Aorta (tissue), 5 donors: ENCODE measurements around the gene EPGN. TPM values are rescaled to one million over a fixed set of nuclear protein-coding genes. Genes with fewer than 3 reads are reported as not detected.

ENCODE experiments used
- ATAC-seq: fragments of 200-7000 bp; cut with Tn5 transposase; one replicate; pipeline ENCODE4 v1.9.1; 2022; ENCODE audit warnings: moderate library complexity; ENCODE audit not compliant: low FRiP score
- DNase-seq, 2 donors: peaks; one replicate each; pipeline ENCODE4 v3.0.0-alpha.2; 2020
- H3K27ac ChIP-seq, 2 donors: one replicate each; pipeline ENCODE4 v1.5.1; 2013; ENCODE audit warnings: low read length in 2 of 2, mild to moderate bottlenecking in 2 of 2, moderate library complexity in 2 of 2, control low read depth in 1 of 2, inconsistent platforms in 1 of 2, low read depth in 1 of 2
- H3K27me3 ChIP-seq, 2 donors: one replicate each; pipeline ENCODE4 v1.6.1; 2013; ENCODE audit warnings: control low read depth in 1 of 2, low read length in 1 of 2, mild to moderate bottlenecking in 1 of 2, moderate library complexity in 1 of 2; ENCODE audit not compliant: insufficient read depth in 2 of 2, control insufficient read depth in 1 of 2
- H3K36me3 ChIP-seq, 2 donors: one replicate each; pipeline ENCODE4 v1.6.1; 2013; ENCODE audit warnings: control low read depth in 1 of 2, low read length in 1 of 2, mild to moderate bottlenecking in 1 of 2; ENCODE audit not compliant: insufficient read depth in 2 of 2, control insufficient read depth in 1 of 2
- H3K4me1 ChIP-seq, 2 donors: one replicate each; pipeline ENCODE4 v1.6.1; 2013; ENCODE audit warnings: low read length in 2 of 2, control low read depth in 1 of 2, mild to moderate bottlenecking in 1 of 2, moderate library complexity in 1 of 2; ENCODE audit not compliant: insufficient read depth in 2 of 2, control insufficient read depth in 1 of 2
- H3K4me3 ChIP-seq, 2 donors: one replicate each; pipeline ENCODE4 v1.5.1; 2013; ENCODE audit warnings: low read length in 2 of 2, control low read depth in 1 of 2, mild to moderate bottlenecking in 1 of 2
- H3K9me3 ChIP-seq: one replicate; pipeline ENCODE4 v1.6.1; 2013; ENCODE audit warnings: mild to moderate bottlenecking, low read length; ENCODE audit not compliant: control insufficient read depth
- WGBS, 2 donors: extraction: QIAGEN DNeasy Blood & Tissue Kit; methylation state at CpG; one replicate each; pipeline ENCODE4 v1.1.7; 2013; 5-methylcytosine and 5-hydroxymethylcytosine counted together
- intact Hi-C, 2 donors: fragments of 100-400 bp; cut with DNase I; formaldehyde crosslinking; loops; one replicate each; pipeline versions ENCODE4 v1.14.2 to v1.15.0; 2022
- polyA plus RNA-seq, 2 donors: library from polyadenylated mRNA; stranded (reverse); fragments of 200-250 nt; gene quantifications; one replicate each; pipeline ENCODE4 v1.2.3, GENCODE V29; 2013
- total RNA-seq, 2 donors: library from RNA; stranded (reverse); fragmentation: NEBNext Ultra II Directional; extraction: Animal tissue kit (Norgen Biotek cat#: 25700); gene quantifications; one replicate each; pipeline ENCODE4 v1.2.1, GENCODE V29; 2021
- donor health status: healthy with polysubstance abuse.
- donor health status: Bipolar disorder and iron deficiency.
- donor health status: DM: no; HTN: no; CAD: no.
- donor health status: DM: no; HTN: no; CAD: no.
- donor health status: DM: yes; HTN: yes; CAD: no.

EPGN gene
- total and polyA plus RNA-seq, 4 donors = 1.6 to 7.1 TPM; not detected in 2

DNA sequence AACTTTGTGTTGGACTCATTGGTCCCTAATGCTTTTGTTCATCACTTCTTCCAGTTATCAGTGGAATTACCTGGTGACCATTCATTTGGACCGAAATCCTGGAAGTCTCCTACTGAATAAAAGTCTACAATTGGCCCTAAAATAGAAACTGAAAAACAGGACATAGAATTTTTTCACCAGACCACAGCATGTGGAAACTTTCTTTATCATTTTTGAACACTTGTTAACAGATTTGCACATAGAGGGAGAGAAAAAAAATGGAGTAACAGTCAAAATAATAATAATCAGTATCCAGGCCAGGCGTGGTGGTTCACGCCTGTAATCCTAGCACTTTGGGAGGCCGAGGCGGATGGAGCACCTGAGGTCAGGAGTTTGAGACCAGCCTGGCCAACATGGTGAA is 7.1 kb downstream of the EPGN start:
- H3K4me1 ChIP-seq = no peaks in the 10 kb centered on the region
- no peaks in the 10 kb centered on the region for H3K36me3 ChIP-seq
- DNase-seq = no peak
- whole genome bisulfite sequencing, 2 donors = 87 to 92% methylated on average over 5 of the region's 5 CpGs
- intact Hi-C loops = no loop called here
- H3K9me3 ChIP-seq = no peaks in the 10 kb centered on the region
- no peak overlapping the region for H3K27ac ChIP-seq
- ATAC-seq = no peak
- H3K27me3 ChIP-seq = no peaks in the 10 kb centered on the region
- H3K4me3 ChIP-seq = no peak overlapping the region

DNA sequence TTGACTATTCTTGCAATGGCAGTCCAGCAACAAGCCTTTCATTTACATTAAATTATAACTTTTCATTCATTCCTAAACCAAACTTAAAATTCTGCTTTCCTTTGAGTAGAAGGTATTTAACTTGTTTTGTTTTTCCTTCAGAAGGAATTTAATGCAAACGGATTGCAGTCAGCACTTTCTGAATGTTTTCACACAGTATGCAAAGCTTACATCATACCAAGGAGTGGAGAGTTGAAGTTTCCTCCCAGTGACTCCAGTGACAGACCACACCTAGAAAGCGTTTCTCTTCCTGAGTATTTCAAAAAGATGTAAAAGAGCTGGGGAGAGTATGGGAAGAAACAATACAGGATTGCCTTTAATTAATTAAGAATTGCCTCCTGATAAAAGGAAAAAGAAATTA is 8.1 kb downstream of the EPGN start:
- no peak for ATAC-seq
- H3K27ac ChIP-seq = no peak overlapping the region
- H3K36me3 ChIP-seq = no peaks in the 10 kb centered on the region
- no peaks in the 10 kb centered on the region for H3K27me3 ChIP-seq
- H3K4me3 ChIP-seq = no peak overlapping the region
- no peaks in the 10 kb centered on the region for H3K4me1 ChIP-seq
- 60 to 61% methylated on average over 2 of the region's 2 CpGs for WGBS, 2 donors
- DNase-seq = no peak
- intact Hi-C loops = no loop called here
- no peaks in the 10 kb centered on the region for H3K9me3 ChIP-seq

DNA sequence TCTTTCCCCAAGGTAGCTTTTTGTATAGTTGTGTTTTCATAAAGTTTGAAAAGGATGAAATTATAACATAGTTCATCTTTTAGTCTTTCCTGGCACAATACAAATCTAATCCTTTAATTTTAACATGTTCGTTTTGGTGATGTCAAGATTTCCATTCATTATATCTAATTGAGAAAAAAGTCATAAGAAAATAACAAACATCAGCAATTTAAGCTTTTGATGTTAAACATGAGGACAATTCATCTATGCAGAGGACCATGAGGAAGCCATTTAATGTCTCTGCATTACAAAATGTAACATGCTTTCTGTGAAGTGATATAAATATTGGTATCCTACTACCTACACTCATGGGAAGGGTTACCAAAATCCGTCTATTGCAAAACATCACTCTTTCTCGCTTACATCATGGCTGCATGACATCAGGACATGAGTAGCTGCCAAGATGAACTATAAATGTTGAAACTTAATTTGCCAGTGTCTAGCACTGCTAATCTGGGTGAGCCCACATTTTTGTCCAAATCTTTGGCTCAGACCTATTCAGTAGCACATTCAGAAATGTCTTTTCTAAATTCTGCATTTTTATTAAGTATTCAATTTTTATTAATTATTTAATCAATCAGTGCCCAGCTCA is 9.5 kb downstream of the EPGN start:
- Histone ChIP-seq H3K27ac (no peak overlapping the region), H3K9me3 (no peaks in the 10 kb centered on the region), H3K4me3 (no peak overlapping the region), H3K27me3 (no peaks in the 10 kb centered on the region), H3K4me1 (no peaks in the 10 kb centered on the region), H3K36me3 (no peaks in the 10 kb centered on the region)
- no peak for ATAC-seq
- intact Hi-C loops = no loop called here
- no peak for DNase-seq
- WGBS, 2 donors = 38 to 41% methylated on average over 3 of the region's 3 CpGs

DNA sequence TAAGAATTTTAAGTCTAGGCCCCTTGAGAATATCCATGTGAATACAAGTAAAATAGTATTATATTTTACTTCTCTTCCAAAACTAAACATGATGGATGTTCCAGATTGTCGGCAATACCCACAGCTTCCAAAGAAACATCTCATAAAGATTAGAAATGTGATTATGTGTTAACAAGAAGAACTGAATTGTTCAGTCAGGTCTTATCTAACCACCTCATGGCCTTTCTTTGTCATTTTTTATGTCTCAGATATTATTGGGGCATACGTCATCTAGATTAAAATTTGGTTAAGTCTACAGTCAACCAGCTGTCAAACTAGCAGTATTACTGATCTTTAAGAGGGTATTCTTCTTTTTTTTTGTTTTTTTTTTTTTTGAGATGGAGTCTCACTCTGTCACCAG is 10.0 kb downstream of the EPGN start:
- H3K36me3 ChIP-seq = no peaks in the 10 kb centered on the region
- H3K4me1 ChIP-seq = no peaks in the 10 kb centered on the region
- no peak for DNase-seq
- no peaks in the 10 kb centered on the region for H3K9me3 ChIP-seq
- 40 to 56% methylated on average over 2 of the region's 2 CpGs for WGBS, 2 donors
- no peaks in the 10 kb centered on the region for H3K27me3 ChIP-seq
- no peak for ATAC-seq
- no peak overlapping the region for H3K27ac ChIP-seq
- no peak overlapping the region for H3K4me3 ChIP-seq
- intact Hi-C loops = no loop called here

DNA sequence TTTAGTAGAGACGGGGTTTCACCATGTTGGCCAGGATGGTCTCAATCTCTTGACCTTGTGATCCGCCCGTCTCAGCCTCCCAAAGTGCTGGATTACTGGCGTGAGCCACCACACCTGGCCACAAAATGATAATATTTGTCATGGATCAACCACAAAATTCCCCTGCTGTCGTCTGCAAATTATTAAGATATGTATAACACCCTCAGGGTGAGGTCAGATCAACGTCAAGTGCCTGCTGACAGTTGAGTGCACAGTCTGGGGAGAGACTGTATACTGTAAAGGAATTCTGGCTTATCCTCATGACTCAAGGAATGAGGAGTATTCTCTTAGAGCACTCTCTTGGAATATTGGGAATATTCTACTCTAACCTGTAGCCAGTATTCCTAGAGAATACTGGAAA is 11.2 kb downstream of the EPGN start:
- Histone ChIP-seq H3K4me3 (no peak overlapping the region), H3K27ac (no peak overlapping the region), H3K36me3 (no peaks in the 10 kb centered on the region), H3K9me3 (no peaks in the 10 kb centered on the region), H3K4me1 (no peaks in the 10 kb centered on the region), H3K27me3 (no peaks in the 10 kb centered on the region)
- intact Hi-C loops = no loop called here
- no peak for ATAC-seq
- 89 to 90% methylated on average over 6 of the region's 6 CpGs for WGBS, 2 donors
- no peak for DNase-seq

DNA sequence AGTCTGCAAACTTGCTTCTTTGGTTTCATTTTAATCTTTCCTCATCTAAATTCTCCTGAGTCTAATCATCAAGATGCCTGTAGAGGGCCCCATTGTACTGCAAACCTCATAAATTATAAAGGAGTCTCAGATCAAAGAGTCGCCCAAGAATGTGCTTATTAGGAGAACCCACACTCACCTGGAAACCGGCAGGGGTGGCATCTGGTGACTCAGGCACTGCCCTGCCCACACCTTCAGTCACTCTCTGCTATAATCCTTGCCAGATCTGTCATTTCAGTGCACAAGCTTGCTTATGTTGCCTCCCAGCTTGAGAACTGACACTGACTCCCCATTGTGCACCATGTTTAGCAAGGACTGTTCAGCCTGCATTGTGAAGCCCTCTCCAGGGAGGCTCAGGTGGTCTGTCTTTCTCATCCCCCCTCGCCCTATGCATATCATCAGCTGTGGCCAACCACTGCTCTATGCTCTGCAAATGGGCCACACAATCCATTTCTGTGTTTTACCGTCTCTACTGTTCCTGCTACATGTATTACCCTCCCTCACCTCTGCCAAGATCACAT is 12.4 kb downstream of the EPGN start:
- Histone ChIP-seq H3K36me3 (no peaks in the 10 kb centered on the region), H3K9me3 (no peaks in the 10 kb centered on the region), H3K27me3 (no peaks in the 10 kb centered on the region), H3K27ac (no peak overlapping the region), H3K4me3 (no peak overlapping the region), H3K4me1 (no peaks in the 10 kb centered on the region)
- ATAC-seq (no peak), DNase-seq (no peak)
- 45 to 50% methylated on average over 4 of the region's 4 CpGs for WGBS, 2 donors
- intact Hi-C loops = no loop called here

DNA sequence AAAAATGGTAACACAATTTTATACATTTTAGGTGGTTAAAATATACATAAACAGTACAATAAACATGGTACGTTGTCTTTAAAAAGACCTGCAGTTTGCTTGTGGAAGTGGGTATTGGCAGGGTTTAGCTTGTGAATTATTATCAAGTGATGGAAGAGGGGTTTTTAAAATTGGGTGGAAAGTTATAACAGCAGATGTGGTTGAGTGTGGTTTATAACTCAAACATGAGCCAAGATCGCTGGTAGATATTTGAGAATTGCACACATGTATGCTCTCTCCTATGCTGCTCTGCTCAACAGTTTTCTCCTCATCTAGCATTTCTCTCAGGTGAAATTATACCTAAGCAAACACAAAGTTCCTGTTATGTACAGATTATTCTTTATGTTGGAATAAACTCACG is 14.0 kb downstream of the EPGN start:
- ATAC-seq (no peak), DNase-seq (no peak)
- H3K27ac ChIP-seq = no peak overlapping the region
- no peaks in the 10 kb centered on the region for H3K9me3 ChIP-seq
- 82 to 84% methylated on average over 3 of the region's 3 CpGs for WGBS, 2 donors
- no peak overlapping the region for H3K4me3 ChIP-seq
- H3K27me3 ChIP-seq = no peaks in the 10 kb centered on the region
- H3K4me1 ChIP-seq = no peaks in the 10 kb centered on the region
- intact Hi-C loops = no loop called here
- no peaks in the 10 kb centered on the region for H3K36me3 ChIP-seq

DNA sequence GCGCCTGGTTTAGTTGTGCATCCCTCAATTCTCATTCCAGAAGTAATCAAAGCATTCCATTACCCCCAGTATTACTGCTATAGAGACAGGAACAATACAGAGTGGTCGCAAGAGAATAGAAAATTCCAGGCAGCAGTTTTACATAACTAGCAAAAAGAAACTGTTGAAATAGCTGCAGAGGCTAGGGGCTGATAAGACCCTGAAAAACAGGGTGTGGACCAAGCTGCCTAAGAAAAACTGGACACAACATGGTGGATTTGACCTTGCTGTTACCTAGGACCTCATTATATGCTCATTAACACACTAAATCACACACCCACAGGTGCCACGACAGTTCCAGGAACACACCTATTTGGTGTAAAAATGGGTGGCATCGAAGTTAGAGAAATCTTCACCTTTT is 15.4 kb downstream of the EPGN start:
- Histone ChIP-seq H3K27me3 (no peaks in the 10 kb centered on the region), H3K9me3 (no peaks in the 10 kb centered on the region), H3K4me1 (no peaks in the 10 kb centered on the region), H3K4me3 (no peak overlapping the region), H3K36me3 (no peaks in the 10 kb centered on the region), H3K27ac (no peak overlapping the region)
- 79 to 84% methylated on average over 4 of the region's 4 CpGs for WGBS, 2 donors
- no peak for ATAC-seq
- DNase-seq = no peak
- intact Hi-C loops = no loop called here

DNA sequence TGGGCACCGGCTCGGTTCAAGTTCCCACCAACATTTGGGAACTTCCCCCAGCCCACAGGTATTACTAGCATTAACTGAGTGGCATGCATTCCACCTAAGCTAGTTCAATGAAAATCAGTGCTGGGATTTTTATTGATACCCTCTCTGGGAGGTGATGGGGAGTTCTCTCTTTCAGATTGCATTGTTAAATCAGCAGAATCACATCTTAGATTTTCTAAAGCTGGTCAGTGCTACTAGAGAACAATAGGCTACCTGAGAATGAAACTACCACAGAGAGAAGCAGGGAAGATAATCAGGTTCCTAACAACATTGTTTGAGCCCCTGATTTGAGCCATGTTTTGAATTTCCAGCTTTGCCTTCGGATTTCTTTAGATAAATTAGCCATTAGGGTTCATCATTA is 16.0 kb downstream of the EPGN start:
- ATAC-seq = no peak
- 75 to 77% methylated on average over 3 of the region's 3 CpGs for WGBS, 2 donors
- Histone ChIP-seq H3K4me1 (no peaks in the 10 kb centered on the region), H3K4me3 (no peak overlapping the region), H3K27ac (no peak overlapping the region), H3K36me3 (no peaks in the 10 kb centered on the region), H3K27me3 (no peaks in the 10 kb centered on the region), H3K9me3 (no peaks in the 10 kb centered on the region)
- DNase-seq = no peak
- intact Hi-C loops = no loop called here
